Endothelial cell of hepatic sinusoid (primary cell): Measurements from ENCODE around the gene SLC25A5.
"Not testable (repeated sequence)": the region's sequence is repeated elsewhere in the genome, so short reads cannot be mapped to it uniquely, and the experiment has no call there.

ENCODE experiments used
- in situ Hi-C: cut with HindIII; loops from 2 replicates; pipeline ENCODE4 v1.10.0; 2017; ENCODE audit warnings: low sequenced_read_pairs

Gene SLC25A5

DNA sequence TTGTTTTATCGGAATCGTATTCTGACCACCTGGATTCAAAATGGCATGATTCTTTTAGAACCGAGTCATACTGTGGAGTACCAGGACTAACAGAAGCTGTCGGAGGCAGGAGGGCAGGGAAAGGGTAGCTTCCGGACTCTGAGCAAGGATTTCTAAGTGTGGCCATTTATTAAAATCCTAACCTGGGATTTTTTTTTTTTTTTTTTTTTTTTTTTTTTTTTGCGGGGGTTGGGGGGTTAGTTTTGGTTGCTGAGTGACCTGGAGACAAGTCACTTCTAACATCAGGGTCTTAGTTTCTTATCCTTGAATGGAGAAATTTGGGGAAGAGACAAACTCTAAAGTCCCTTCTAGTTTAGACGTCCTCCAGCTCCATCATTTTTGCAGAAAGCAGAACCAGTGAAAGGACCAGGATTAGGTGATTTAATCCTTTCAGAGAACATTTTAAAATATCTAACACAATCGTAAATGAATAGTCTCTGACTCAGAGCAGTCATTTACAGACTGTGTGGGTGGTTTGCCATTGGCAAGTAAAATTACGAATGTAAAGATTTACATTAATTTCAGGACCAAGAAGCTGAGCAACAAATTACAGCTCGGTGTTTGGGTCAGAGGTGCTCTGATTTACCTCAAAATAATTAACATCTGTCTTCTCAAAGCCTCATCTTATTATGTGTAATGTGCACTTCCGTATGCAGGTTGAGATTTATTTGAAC, 7.3 kb downstream of the SLC25A5 start:
- in situ Hi-C loops, result loop anchor here (5.0 kb wide), 1 partner anchor 107 kb away; no protein-coding TSS in a partner anchor

DNA sequence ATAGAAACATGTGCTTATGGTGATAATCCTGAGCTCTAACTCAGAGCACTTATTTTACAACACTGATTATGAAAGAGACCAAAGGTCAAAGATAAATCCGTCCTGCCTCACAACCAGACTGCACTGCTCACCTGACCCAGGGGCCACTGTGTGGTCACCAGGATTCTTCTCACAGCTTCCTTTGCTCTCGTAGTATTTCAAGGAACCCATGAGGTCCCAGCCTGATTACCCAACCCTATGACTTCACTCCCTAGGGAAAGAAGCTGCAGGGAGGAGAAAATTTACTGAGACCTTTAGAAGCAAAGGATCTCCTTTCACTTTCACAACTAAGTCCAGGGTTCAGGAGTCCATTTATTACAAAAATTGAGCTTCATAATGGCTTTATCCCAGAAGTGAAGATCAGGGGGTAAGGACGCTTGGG, 9.6 kb downstream of the SLC25A5 start:
- in situ Hi-C loops, result loop anchor here (5.0 kb wide), 1 partner anchor 104 kb away; no protein-coding TSS in a partner anchor

DNA sequence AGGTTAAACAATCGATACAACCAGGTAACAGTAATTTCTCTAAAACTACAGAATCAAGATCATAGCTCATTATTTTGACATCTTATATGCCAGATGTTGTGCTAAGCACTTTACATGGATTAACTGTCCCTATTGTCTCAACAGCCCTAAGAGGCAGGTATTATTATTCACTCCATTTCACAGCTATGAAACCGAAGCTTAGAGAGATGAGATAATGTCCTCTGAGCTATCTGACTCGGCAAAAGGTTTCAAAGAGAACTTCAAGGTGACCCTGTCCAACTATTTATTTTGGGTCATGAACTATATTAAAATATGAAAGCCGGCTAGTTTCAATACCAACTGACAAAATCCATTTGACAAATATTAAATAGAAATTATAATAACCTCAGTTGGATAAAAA, 10.3 kb downstream of the SLC25A5 start:
- in situ Hi-C loops, result loop anchor here (5.0 kb wide), 1 partner anchor 104 kb away; no protein-coding TSS in a partner anchor

DNA sequence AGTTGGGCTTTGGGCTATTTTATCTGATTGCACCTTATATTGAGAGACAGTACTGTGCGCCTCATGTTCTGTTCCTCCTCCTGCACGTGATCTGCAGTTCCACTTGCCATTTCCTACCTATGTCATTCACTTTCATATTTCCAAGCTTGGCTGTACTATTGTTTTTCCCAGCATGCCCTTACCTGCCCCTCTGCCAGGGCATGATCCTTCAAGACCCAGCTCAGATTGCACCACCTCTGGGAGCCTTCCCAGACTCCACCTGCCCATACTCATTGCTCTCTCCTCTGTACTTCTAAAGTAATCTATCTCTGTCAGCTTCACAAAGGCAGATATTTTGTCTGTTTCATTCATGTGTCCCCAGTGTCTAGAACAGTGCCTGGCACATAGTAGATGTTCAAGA, 11.6 kb downstream of the SLC25A5 start:
- in situ Hi-C loops, result loop anchor here (5.0 kb wide), 1 partner anchor 102 kb away; no protein-coding TSS in a partner anchor

DNA sequence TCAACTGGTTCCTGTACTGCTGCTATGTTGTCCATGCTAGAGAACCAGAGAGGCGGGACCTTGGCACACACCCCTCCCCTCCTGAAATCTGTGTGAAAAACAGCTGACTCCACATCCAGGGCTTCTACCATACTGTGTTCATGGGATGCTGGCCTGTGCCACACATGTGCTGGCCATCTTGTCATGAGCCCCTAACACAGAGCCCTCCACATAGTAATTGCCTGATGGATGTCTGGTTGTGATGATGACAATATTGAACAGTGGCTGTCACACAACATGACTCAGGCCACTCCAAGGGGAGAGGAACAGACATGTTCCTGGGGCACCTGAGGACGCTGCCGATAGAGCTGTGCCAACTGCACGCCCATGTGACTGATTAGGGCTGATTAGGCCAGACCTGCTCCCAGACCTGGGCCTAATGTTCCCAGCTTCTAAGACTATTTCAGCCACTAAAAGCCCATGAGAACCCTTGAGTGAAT, 13.1 kb downstream of the SLC25A5 start:
- in situ Hi-C loops, result no loop called here

DNA sequence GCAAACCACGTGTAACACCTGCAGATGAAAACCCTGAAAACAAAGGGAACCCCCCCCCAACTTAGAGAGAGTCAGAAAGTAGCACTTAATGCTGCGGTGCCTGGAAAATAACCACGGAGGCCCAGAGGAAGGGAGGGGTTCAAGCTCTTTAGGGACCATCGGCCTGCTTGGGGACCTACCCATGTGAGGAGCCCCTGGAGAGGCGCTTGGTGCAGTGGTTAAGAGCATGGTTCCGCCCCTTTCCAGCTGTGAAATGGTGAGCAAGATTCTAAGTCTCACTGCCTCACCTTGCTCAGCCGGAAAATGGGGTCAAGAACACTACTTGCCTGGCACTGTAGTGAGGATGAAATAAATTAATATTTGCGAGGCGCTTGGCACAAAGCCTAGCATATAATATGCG, 13.8 kb downstream of the SLC25A5 start:
- in situ Hi-C loops, result no loop called here

DNA sequence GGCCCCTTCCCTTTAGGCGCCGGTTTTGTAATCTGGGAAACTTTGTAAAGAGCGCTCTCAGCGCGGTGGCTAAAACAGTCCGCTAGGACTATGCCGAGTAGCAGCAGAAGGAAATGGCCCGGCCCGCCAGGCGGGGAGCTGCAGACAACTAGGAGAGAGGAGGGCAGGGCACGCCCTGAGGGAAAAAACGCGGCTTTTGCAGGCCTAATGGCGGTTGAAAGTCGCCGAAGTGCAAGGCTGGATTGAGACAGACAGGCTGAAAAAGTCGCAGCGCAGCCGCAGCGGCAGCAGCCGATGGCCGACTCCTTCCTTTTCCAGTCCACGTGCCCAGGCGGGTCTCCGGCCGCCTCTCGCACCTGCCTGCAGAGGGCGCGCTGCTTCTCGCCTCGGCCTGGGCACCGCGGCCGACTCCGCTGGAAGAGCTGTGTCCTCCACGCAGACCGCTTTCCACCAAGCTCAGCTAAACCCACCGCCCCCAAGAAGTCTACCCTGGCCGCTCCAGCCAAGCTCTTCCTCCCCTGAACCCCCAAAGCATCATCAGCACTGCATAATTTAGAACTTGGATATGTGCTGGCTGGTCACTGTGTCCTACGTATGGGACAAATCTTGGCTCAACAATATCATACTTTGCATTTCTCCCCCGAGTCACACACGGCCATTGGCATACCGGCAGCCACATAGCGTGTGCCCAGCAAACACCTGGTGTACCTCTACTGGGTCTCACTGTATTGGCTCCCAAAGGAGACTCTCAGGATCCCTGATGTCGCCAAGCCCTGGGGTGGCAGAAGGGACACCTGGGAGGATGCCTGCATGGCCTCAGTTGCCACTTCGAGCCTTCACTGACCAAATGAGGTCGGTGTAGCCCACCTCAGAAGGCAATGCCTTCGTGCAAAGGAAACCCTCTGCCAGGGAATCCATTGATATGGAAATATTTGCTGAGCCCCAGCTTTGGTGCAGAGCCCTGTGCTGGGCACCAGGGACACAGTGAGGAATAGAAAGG, 14.5 kb downstream of the SLC25A5 start:
- in situ Hi-C loops, result no loop called here

DNA sequence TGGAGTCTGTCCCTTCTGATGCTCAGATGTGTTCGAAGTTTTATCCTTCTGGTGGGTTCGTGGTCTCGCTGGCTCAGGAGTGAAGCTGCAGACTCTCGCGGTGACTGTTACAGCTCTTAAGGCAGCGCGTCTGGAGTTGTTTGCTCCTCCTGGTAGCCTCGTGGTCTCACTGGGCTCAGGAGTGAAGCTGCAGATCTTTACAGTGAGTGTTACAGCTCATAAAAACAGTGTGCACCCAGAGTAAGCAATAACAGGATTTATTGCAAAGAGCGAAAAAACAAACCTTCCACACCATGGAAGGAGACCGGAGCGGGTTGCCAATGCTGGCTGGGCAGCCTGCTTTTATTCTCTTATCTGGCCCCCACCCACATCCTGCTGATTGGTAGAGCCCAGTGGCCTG, 18.5 kb downstream of the SLC25A5 start:
- in situ Hi-C loops, result no loop called here

DNA sequence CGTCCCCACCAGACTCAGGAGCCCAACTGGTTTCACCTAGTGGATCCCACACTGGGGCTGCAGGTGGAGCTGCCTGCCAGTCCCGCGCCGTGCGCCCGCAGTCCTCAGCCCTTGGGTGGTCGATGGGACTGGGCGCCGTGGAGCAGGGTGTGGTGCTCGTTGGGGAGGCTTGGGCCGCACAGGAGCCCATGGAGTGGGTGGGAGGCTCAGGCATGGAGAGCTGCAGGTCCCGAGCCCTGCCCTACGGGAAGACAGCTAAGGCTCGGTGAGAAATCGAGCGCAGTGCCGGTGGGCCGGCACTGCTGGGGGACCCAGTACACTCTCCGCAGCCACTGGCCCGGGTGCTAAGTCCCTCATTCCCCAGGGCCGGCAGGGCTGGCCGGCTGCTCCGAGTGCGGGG, 19.5 kb downstream of the SLC25A5 start:
- in situ Hi-C loops, result not testable (repeated sequence)

DNA sequence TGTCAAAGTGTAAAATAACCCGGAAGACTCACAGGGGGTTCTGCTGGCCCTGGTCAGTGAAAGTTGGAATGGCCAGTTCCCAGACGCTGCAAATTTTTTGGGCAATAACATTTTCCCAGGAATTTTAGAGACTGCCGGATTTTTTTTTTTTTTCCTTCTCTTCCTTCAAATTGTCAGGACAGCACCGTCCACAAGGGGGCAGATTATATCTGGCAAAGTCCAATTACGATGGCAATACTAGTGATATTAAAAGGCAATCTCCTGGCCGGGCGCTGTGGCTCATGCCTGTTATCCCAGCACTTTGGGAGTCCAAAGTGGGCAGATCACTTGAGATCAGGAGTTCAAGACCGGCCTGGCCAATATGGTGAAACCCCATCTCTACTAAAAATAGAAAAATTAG, 20.5 kb downstream of the SLC25A5 start:
- in situ Hi-C loops, result no loop called here

DNA sequence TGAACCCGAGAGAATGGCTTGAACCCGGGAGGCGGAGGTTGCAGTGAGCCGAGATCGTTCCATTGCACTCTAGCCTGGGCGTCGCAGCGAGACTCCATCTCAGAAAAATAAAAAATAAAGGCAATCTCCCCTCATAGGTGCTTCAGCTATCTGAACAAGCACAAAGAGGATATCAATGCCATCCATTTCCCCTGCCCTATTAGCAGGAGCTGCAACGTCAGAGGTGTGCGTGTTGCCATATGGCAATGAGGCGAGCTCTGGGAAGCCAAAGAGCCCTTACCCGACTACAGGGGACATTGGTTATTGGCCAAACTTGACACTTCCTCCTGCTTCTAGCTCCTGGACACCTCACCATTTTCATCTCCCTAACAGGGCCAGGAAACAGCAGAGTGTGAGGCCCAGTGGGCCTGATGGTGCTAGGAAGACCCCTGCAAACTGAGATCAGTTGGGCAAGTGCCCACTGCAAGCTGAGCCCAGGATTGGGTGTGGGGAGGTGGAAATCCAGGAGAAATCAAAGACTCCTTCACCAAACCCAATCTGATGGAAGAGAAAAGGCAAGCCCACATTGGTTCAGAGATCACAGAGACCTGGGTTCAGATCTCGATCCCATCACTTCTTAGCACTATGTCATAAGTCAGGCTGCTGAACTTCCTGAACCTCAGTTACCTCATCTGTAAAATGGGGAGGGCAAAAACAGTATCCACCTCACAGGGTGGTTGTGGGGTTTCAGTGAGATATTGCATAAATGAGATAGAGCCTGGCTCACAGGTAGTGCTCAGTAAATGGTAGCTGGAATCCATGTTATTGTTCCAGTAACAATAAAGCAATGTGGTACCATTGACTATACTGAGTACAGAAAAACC, 21.2 kb downstream of the SLC25A5 start:
- in situ Hi-C loops, result no loop called here

DNA sequence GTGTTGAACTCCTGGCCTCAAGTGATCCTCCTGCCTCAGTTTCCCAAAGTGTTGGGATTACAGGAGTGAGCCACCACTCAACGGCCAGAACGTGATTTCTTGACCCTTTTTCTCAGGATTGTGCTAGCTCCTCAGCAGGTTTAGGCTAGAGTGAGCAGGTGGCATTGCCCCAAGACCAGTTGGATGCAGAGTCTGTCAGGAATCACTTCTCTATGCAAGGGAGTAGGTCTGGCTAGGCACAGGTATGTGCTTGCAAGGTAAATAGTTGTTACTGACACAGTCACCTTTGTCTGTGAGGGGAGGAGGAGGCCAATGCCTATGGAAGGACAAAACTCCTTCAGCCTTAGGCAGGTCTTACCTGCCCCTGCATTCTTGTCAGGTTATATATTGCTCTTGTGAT, 24.2 kb downstream of the SLC25A5 start:
- in situ Hi-C loops, result no loop called here

DNA sequence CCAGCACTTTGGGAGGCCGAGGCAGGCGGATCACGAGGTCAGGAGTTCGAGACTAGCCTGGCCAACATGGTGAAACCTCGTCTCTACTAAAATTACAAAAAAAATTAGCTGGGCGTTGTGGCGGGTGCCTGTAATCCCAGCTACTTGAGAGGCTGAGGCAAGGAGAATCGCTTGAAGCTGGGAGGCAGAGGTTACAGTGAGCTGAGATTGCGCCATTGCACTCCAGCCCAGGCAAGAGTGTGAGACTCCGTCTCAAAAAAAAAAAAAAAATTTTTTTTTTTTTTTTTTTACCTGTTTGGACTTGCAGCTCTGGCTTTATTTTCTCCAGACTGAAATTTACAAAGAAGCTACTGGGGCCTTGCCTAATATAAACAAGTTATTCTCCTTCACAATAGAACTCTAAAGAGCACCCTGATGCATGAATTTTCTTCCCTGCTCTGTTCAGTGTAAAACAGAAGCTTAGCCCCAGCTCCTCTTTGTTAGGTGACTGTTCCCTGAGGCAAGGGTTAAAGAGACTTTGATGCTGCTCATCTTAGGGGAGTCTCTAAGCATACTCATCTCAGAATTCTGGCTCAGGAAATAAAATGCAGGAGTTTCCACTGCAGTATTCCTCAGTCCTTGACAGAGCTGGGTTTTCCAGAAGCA, 25.7 kb downstream of the SLC25A5 start:
- in situ Hi-C loops, result not testable (repeated sequence)

DNA sequence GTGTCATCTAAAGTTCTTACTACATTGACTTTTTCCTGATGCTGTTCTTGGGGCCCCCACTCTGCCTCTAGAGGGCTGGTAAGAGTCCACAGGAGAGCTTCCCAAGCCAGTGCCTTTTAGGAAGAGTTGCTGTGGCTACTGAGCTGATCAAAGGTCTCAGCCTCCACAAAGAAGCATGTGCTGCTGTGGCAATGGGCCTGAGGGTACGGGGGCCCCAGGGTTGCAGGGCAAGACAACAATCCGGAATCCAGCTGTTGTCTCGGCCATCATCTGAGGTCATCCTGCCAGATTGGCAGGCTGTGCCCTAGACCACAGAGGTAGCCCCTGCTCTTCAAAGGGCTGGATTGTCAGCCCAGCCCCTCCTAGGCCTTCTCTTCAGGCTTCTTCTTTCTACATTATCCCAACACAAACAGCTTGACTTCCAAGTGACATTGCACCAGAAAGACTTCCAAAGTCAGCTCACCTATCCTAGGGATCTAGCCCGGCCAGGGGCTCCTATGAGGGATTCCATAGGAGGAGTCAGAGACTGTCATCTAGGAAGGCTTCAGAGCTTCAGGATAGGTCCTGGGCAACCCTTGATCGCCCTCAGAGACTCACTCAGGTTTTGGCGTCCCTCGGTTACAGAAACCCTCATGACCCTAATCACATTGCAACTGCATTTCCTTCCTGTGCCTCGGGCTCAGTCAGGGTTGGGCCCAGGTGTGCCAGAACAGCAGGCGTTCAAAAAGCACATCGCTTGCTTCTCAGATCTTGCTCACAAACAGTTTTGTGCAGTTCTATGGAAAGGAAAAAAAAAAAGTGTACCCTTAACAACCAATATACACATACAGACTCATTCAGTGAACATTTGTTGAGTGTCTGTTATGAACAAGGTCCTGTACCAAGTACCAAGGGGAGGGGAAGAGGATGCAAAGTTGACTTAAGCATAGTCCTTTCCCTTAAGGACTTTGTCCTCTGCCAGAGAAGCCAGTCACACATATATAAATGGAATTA, 27.8 kb downstream of the SLC25A5 start:
- in situ Hi-C loops, result no loop called here

DNA sequence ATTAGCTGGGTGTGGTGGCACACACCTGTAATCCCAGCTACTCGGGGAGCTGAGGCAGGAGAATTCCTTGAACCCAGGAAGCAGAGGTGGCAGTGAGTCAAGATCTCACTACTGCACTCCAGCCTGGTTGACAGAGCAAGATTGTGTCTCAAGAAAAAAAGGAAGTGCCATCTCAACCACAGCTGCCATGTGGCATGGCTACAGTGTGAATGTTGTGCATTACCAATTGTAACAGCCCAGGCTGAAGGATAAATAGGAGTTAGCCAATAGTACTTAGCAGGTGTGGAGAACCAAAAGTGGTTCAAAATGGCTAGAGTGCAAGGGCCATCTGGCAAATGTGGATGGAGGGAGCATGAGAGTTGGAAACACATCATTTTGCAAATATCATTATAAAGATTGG, 28.9 kb downstream of the SLC25A5 start:
- in situ Hi-C loops, result no loop called here

DNA sequence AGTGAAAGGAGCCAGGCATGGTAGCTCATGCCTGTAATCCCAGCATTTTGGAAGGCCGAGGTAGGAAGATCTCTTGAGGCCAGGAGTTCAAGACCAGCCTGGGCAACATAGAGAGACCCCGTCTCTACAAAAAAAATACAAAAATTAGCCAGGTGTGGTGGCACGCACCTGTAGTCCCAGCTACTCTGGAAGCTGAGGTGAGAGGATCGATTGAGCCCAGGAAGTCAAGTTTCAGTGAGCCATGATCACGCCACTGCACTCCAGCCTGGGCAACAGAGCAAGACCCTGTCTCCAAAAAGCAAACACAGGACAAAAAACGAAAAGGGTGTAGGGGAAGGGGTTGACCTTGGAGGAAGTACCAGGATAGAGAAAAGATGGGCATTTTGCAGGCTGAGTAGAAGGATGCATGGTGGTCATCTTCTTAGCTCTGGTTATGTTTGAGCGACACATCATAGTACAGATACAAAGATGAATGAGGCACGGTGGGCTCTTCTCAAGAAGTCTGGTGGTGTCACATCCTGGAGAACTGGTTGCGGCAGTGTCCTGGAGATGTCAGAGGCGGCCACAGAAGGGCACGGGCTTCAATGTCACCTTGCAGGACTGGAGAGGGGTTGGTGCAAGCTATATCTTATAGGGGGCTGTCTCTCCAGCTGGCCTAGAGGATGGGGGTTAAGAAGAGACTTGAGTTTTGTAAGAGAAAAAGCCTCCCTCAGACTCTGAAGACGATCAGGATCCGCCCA, 32.0 kb downstream of the SLC25A5 start:
- in situ Hi-C loops, result no loop called here

DNA sequence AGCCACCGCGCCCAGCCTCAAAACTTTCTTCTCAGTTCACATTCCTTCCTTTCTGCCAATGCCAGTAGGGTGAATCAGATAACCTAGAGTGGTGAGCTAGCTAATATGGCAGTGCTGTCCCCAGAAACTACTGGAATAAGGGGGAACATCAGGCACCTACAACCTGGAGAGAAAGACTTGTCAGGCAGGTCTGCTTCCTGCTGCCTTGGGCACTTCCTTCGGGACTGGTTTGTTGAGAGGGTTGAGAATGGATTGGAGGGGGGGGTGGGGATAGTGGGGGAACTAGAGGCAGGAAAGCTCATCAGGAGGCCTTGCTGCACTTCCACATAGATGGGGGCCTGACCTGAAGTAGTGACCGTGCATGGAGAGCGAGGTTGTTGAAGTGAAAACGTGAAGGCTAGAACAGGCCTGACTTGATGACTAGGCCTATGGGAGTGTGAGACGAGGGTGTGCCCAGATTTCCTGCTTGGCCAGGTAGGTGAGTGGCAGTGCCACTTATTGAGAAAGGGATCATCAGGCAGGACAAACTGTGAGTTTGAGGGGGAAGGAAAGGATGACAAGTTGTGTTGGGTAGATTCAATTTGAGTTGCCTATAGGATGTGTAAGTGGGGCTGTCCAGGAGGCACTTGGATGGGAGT, 33.4 kb downstream of the SLC25A5 start:
- in situ Hi-C loops, result no loop called here
